Endothelial cell of umbilical vein (primary cell): ENCODE data around the gene RAC3. TPM values are rescaled to one million over a fixed set of nuclear protein-coding genes. Genes with fewer than 3 reads are reported as not detected.

Experiments
- BruUV-seq: library from RNA; stranded (reverse); fragments of 400-500 nt; replicated peaks from 2 replicates; lab custom pipeline; 2021; lab: Mats Ljungman, UMichigan
- CTCF ChIA-PET: fragments of 300-600, 350-600 bp; sonication (Branson Sonifier 250); formaldehyde crosslinking; loops from one replicate; lab custom pipeline; 2021; ENCODE audit warnings: antibody characterized with exemption, inconsistent platforms; lab: Charles Lee
- POLR2A ChIA-PET: fragments of 300-600, 350-600 bp; sonication (Branson Sonifier 250); formaldehyde crosslinking; loops from one replicate; lab custom pipeline; 2021; ENCODE audit warnings: antibody characterized with exemption, inconsistent platforms; lab: Charles Lee
- DNase-seq: peaks from one replicate; pipeline ENCODE4 v3.0.0-alpha.2; 2011; ENCODE audit warnings: low read depth, low spot score
- FAIRE-seq: peaks from 2 replicates; lab custom pipeline; 2011; peaks lifted over from hg19 to GRCh38; lab: Jason Lieb, UNC
- H2AFZ ChIP-seq: 2 replicates; pipeline ENCODE4 v1.6.0; 2012; ENCODE audit warnings: low read depth, low read length, control low read depth, inconsistent platforms
- H3K27ac ChIP-seq: 2 replicates; pipeline ENCODE4 v1.5.1; 2011; ENCODE audit warnings: low read depth, mild to moderate bottlenecking, control low read depth, low read length, moderate library complexity; ENCODE audit not compliant: insufficient read depth
- H3K27me3 ChIP-seq, 2 experiments: 2 replicates each; pipeline versions ENCODE4 v1.6.0 to v1.6.1; 2011; ENCODE audit warnings: low read length in 2 of 2, mixed read lengths in 1 of 2; ENCODE audit not compliant: control insufficient read depth in 2 of 2, insufficient read depth in 2 of 2
- H3K36me3 ChIP-seq, 2 experiments: 2 replicates in 1 of 2; 3 replicates in 1 of 2; pipeline ENCODE4 v1.5.1; 2011; ENCODE audit warnings: low read length in 2 of 2, mild to moderate bottlenecking in 1 of 2, moderate library complexity in 1 of 2; ENCODE audit not compliant: control insufficient read depth in 2 of 2, insufficient read depth in 2 of 2; ENCODE audit errors: extremely low read depth in 1 of 2
- H3K4me1 ChIP-seq: 3 replicates; pipeline ENCODE4 v1.5.1; 2011; ENCODE audit warnings: mild to moderate bottlenecking, low read length; ENCODE audit not compliant: control insufficient read depth, insufficient read depth; ENCODE audit errors: extremely low read depth
- H3K4me2 ChIP-seq: 2 replicates; pipeline ENCODE4 v1.6.1; 2011; ENCODE audit warnings: low read length, control low read depth, mixed read lengths; ENCODE audit not compliant: insufficient read depth
- H3K4me3 ChIP-seq, 3 experiments: fragments of 200-600 bp in 1 of 3; sonication (generic), shearing (Covaris generic) in 1 of 3; replicated peaks in 1 of 3; 2 replicates each; pipeline ENCODE4 v1.5.1; 2011 to 2016; ENCODE audit warnings: control low read depth in 3 of 3, low read length in 3 of 3, mild to moderate bottlenecking in 2 of 3, inconsistent platforms in 1 of 3, low read depth in 1 of 3, moderate library complexity in 1 of 3; ENCODE audit not compliant: insufficient read depth in 1 of 3
- H3K79me2 ChIP-seq: 2 replicates; pipeline ENCODE4 v1.6.0; 2012; ENCODE audit warnings: low read length, inconsistent platforms; ENCODE audit not compliant: control insufficient read depth, insufficient read depth
- H3K9ac ChIP-seq: replicated peaks from 2 replicates; pipeline ENCODE3; 2011; ENCODE audit warnings: low read length, control low read depth; ENCODE audit not compliant: insufficient read depth; ENCODE audit errors: extremely low read depth
- H3K9me1 ChIP-seq: replicated peaks from 3 replicates; pipeline ENCODE4 v1.6.0; 2011; ENCODE audit warnings: mild to moderate bottlenecking, low read length; ENCODE audit not compliant: control insufficient read depth, insufficient read depth; ENCODE audit errors: extremely low read depth
- H3K9me3 ChIP-seq: replicated peaks from 2 replicates; pipeline ENCODE4 v1.5.1; 2012; ENCODE audit warnings: low read length, inconsistent platforms; ENCODE audit not compliant: control insufficient read depth, insufficient read depth
- H4K20me1 ChIP-seq: replicated peaks from 2 replicates; pipeline ENCODE3; 2011; ENCODE audit warnings: mild to moderate bottlenecking, low read length; ENCODE audit not compliant: control insufficient read depth, insufficient read depth; ENCODE audit errors: extremely low read depth
- CTCF ChIP-seq, 2 donors: IDR thresholded peaks; 1 replicate in 1 of 2; 2 replicates in 1 of 2; pipeline ENCODE4 v1.5.1; 2011; ENCODE audit warnings: low read length in 2 of 2, mild to moderate bottlenecking in 2 of 2, moderate library complexity in 2 of 2, control low read depth in 1 of 2, inconsistent platforms in 1 of 2, low read depth in 1 of 2; ENCODE audit not compliant: insufficient read depth in 1 of 2; ENCODE audit errors: extremely low read depth in 1 of 2
- EZH2 ChIP-seq: IDR thresholded peaks from 2 replicates; pipeline ENCODE4 v1.6.1; 2012; ENCODE audit warnings: borderline replicate concordance, low read depth, mild to moderate bottlenecking, moderate library complexity, low read length, inconsistent platforms; ENCODE audit not compliant: severe bottlenecking
- FOS ChIP-seq: IDR thresholded peaks from 2 replicates; pipeline ENCODE4 v1.6.1; 2011; ENCODE audit warnings: mild to moderate bottlenecking, low read length, moderate library complexity, borderline replicate concordance; ENCODE audit not compliant: insufficient read depth
- GATA2 ChIP-seq: IDR thresholded peaks from 2 replicates; pipeline ENCODE4 v1.7.0; 2011; ENCODE audit warnings: low read depth, mild to moderate bottlenecking, moderate library complexity, mixed read lengths, low read length; ENCODE audit not compliant: insufficient read length, insufficient read depth
- JUN ChIP-seq: IDR thresholded peaks from 2 replicates; pipeline ENCODE4 v1.6.1; 2011; ENCODE audit warnings: borderline replicate concordance, low read depth; ENCODE audit not compliant: insufficient read length, insufficient read depth
- MYC ChIP-seq: IDR thresholded peaks from one replicate; pipeline ENCODE4 v1.6.1; 2011; ENCODE audit warnings: mild to moderate bottlenecking, low read depth, low read length
- POLR2A ChIP-seq: IDR thresholded peaks from 2 replicates; pipeline ENCODE4 v1.6.1; 2012; ENCODE audit warnings: low read depth, mild to moderate bottlenecking, control low read depth, low read length
- POLR2AphosphoS5 ChIP-seq: IDR thresholded peaks from 2 replicates; pipeline ENCODE4 v1.6.1; 2012; ENCODE audit warnings: low read depth, mild to moderate bottlenecking, control low read depth, low read length, moderate library complexity; ENCODE audit not compliant: insufficient read depth
- dilution Hi-C: fragments of 300-500 bp; cut with MboI; formaldehyde crosslinking; loops from one replicate; pipeline ENCODE4 v1.15.0; 2019; ENCODE audit warnings: low sequenced_read_pairs; ENCODE audit not compliant: extremely low pct_ligation_motif_present
- intact Hi-C: fragments of 100-400 bp; cut with micrococcal nuclease; formaldehyde crosslinking; loops from one replicate; pipeline ENCODE4 v1.10.0; 2022
- polyA plus RNA-seq, 4 experiments: library from polyadenylated mRNA; depleted of rRNA in 3 of 4; stranded (reverse) in 3 of 4; unstranded in 1 of 4; fragments of >200 nt; gene quantifications; 2 replicates each; pipeline versions ENCODE4 v1.2.1 to v1.2.3, GENCODE V29; 2011 to 2012; ENCODE audit warnings: missing spikeins in 1 of 4
- total RNA-seq: library from RNA; stranded (reverse); gene quantifications from 2 replicates; pipeline ENCODE4 v1.2.3, GENCODE V29; 2021
- TF ChIP-seq, protein P1 (sequence below): IDR thresholded peaks from 2 replicates; pipeline ENCODE4 v1.6.1; 2011; ENCODE audit not compliant: insufficient read depth, insufficient read length

Gene RAC3
- total and polyA plus RNA-seq, 2 donors (not counting 3 experiments of a cell fraction or from before 2014, with no cell fraction given): 34.1 to 56.0 TPM

DNA sequence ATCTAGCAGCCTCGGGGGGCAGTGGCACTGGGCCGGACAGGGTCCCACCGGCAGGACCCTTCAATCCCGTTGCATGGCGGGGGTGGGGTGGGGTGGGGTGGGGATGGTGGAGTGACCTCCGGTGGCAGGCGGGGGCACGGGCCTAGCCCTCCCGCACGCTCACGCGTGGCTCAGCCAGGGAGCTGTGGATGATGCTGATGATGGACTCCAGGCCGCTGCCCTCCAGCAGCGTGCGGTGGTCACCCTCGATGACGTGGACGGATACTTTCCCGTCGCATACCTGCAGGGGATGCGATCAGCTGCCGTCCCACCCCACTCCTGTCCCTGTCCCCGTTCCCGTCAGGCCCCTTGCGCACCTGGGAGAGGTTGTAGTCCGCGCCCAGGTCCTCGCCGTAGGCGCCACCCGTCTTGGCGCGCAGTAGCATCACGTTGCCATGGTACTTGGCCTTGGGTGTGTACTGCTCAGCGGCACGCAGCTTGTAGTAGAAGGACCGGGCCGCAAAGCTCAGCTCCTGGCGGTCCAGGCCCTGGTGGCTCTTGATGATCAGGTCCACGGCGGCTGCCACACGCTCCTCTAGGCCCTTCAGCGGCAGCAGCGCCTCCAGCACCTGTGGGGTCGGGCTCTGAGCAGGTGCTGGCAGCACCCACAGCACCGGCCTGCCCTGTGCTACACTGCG, 47.7 kb downstream of the RAC3 start:
- Histone ChIP-seq H3K4me3 (no peak overlapping the region), H3K9me1 (no peaks in the 10 kb centered on the region), H3K27me3 (no peaks in the 10 kb centered on the region), H4K20me1 (no peaks in the 10 kb centered on the region), H3K27ac (no peak overlapping the region), H3K79me2 (no peaks in the 10 kb centered on the region), H3K4me2 (no peak overlapping the region), H2AFZ (no peak overlapping the region), H3K36me3 (peaks cover 27 to 46% of the 10 kb centered on the region in 2 experiments), H3K4me1 (no peaks in the 10 kb centered on the region), H3K9me3 (no peaks in the 10 kb centered on the region), H3K9ac (no peak overlapping the region)
- BruUV-seq: no TSS peak
- TF ChIP-seq JUN (no peak), MYC (no peak), GATA2 (no peak), FOS (no peak), EZH2 (no peak), CTCF (IDR thresholded peaks at IDR 0.05; ENCODE audit: extremely low read depth in 1 of 2, insufficient read depth in 1 of 2, low read depth in 1 of 2, low read length in 2 of 2) (no peak), POLR2AphosphoS5 (no peak), POLR2A (no peak)
- TF ChIP-seq, protein P1, sequence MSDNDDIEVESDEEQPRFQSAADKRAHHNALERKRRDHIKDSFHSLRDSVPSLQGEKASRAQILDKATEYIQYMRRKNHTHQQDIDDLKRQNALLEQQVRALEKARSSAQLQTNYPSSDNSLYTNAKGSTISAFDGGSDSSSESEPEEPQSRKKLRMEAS: no peak
- dilution Hi-C loops (no loop called here), intact Hi-C loops (no loop called here)
- DNase-seq: no peak
- ChIA-PET CTCF (no interaction called here), POLR2A (no interaction called here)
- FAIRE-seq: no peak
